KBM-7 (cell line): ENCODE measurements around the gene CROCC.

Experiments
- DNase-seq: peaks from one replicate; pipeline ENCODE4 v3.0.0-alpha.2; 2015
- in situ Hi-C: fragments of 300-500 bp; cut with MboI; formaldehyde crosslinking; loops from 2 replicates; pipeline ENCODE4 v1.14.3; 2020; ENCODE audit warnings: low sequenced_read_pairs, low pct_unique_long_range_greater_than_20kb, mixed read lengths

CROCC gene

DNA sequence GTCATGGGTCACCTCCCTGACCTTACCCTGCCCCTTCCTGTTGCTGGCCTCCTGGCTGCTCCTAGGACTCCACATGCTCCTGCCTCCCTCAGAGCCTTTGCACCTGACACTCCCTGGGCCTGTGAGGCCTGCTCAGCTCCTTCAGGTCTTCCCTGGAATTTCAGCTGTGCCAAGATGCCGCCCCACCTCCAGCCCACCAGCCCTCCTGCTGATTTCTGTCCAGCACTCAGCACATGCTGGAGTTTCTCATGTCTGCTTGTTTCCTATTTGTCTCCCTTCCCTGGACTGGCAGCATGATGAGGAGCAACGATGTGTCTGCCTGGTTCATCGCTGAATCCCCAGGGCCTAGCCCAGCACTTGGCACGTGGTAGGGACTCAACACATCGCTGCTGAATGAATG, 55.6 kb downstream of the CROCC start:
- in situ Hi-C loops = no loop called here
- no peak for DNase-seq

DNA sequence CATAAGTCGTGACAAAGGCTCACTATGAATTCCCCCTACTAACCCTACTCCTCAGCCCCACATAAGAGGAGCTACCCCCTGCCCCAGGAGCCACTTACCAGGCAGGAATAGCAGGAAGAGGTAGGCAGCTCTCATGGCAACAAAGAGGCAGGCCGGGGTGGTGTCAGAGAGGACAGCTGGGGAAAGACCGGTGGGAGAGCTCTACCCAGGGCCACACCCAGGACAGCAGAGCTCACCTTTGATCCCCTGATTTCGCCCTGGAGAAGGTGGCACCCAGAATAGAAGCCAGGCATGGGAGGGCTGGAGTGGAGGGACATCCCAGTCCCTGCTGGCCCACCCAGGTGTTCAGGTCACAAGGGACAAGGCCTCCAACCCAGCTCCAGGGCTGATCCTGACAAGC, 56.4 kb downstream of the CROCC start:
- in situ Hi-C loops = no loop called here
- no peak for DNase-seq

DNA sequence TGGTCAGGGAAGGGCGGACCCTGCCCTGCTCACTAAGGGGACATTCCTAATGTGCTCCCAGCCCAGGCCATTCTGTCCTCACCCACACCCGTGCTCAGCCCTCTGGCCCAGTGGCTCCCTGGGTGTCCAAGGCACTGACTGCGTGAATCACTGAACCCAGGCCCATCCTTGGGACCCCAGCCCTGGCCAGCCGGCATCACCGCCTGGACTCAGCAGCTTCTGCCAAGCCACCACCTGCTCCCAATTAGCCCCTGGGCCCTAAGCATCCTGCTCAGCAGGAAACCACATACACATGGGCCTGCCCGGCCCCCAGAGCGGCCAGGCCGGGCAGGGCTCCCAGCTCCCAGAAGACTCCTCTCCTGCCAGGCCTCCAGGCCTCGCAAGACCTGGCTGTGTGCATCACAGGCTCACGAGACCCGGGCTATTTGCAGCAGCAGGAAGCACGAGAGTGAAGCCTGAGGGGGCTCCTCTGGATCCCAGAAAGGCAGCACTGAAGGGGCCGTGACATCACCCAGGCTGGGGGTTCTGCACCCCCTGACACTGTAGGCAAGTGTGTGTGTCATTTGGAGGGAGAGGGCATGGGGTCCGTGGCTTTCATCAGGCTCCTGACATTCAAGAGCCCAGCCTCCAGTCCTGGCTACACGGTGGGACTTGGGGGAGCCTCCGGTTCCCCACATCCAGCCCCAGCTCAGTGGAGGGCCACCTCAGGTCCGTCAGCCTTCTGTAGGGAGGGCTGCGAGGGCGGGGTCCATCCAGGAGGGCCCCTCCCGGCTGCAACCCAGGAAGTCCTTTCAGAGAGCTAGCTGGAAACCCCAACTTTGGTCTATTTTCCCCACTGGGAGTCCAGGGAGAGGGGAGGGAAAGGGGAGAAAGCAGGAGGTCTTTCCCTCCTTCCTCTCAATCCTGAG, 57.1 kb downstream of the CROCC start:
- DNase-seq = no peak
- in situ Hi-C loops = no loop called here

DNA sequence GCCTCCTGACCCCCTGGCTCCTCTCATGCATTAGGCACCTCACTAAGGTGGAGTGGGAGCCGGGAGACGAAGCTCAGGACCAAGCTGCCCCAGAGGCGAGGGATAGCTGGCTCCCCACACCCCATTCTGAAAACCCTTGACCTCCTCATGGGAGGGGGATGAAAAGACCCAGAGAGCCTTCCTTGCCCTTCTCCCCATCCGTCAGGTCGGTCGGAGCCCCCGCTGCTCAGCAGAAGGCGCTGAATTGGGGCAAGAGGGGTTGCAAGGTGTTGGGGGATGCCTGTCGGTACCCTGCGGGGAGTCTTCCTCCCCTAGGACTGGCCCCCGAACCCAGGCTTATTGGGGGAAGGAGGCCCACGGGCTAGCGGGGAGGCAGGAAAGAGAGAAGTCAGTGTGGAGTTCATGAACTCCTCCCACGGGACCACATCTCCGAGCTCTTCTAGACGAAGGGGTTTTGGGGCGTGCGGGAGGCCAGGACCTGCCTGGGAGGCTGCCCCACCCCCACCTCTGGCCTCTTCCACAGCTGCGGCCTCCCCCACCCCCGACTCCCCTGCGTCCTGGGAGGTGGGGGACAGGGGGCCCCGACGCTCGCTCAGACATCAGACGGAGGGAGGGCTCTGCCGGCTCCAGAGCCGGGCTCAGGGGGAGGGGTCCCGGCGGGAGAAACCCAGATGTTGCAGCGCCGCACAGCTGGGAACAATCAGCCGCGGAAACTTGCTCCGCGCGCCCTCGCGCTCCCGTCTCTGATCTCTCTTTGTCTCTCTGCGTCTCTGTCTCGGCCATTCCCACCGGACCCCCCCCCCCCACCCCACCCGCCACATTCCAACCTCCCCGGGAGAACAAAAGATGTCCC, 58.0 kb downstream of the CROCC start:
- in situ Hi-C loops = no loop called here
- no peak for DNase-seq

DNA sequence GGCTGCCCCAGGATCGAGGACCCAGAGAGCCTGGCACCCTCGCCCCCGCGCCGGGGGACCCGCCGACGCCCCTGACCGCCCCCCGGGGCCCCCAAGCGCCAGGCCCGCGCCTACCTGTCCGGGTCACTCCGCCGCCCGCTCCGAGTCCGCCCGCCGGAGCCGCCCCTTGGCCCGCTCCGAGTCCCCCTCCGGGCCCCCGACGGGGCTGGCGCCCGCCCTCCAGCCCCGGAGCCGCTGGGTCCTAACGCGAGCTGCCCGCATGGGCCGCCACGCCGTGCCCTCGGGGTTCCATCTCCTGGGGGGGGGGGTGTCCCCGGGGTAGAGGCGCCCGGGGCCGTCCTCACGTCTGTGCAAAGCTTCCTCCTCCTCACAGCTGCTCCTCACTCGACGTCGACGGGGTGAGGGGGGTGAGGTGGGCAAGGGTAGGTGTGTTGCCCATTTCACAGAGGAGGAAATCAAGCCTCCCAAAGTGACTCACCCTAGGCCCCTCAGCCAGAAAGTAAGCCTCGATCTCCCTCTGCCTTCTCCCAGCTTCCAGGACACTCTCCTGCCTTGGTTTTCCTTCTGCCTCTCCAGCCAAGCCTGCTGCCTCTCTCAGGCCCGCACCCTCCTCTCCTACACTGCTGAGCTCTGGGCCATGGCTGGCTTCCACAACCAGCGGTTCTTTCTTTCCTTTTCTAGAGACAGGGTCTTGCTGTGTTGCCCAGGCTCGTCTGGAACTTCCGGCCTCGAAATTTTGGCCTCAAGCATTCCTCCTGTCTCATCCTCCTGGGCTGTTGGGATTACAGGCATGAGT, 58.9 kb downstream of the CROCC start, which contains the start of gene MFAP2:
MFAP2 (minus strand) TSS at position 148 of the 796 bp plus-strand sequence. CDS start 2,347 bp downstream, outside the sequence.
- DNase-seq = no peak
- in situ Hi-C loops = no loop called here

DNA sequence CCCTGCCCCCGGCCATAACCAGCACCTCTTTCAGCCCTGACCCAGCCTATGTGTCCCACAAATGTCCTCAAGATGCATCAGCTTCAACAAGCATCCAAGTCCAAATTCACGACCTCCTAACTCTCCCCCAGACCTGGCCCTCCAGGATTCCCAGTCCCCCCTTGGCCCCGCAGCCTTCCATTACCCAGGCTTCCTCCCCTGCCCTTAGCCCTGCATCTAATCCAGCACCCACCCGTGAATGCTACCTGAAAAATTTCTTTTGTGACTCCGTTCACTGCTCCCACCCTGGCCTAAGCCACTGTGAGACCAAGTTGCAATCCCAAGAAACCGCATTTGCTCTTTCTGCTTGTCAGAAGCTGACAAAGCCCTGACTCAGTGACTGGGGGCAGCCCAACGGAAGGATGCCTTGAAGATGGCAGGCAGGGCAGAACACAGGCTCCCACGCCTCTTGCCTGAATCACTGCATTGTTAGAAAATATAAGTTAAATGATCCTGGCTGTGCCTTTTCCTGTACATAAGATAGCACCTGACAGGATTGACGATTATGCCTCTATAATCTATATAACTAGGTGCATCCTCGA, 59.6 kb downstream of the CROCC start:
- no peak for DNase-seq
- in situ Hi-C loops = no loop called here

DNA sequence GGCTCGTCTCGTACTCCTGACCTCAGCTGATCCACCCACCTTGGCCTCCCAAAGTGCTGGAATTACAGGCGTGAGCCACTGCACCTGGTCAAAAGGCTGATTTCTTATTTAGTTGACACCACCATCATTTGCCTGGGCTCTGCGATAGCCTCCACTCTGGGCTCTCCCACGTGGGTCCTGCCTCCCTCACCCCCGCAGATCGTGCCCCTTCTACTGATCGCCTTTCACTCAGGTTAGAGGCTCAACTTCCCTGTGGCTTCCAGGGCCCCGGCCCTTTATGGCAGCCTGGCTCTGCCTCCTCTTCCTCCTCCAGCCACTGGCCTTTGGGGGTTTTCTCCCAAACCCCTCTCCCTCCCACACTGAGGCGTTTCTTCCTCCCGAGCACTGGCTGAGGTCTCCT, 61.2 kb downstream of the CROCC start:
- in situ Hi-C loops = no loop called here
- no peak for DNase-seq

DNA sequence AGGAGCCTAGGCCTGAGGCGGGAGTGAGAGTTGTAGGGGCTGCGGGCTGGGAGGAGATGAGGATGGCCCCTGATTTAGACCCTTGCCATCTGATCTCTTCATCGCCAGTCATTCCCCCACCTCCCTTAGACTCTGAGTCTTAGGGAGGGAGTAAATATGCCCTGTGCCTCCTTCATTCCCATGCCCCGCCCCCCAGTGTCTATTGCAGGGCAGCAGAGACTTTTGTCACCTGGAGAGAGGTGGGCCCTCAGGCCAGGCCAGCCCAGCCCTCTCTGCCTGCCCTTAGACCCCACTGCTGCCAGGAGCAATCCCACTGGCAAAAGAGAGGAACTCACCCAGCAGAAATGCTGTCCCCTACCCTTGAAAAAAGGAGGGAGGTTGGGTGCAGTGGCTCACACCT, 61.9 kb downstream of the CROCC start:
- no peak for DNase-seq
- in situ Hi-C loops = no loop called here

DNA sequence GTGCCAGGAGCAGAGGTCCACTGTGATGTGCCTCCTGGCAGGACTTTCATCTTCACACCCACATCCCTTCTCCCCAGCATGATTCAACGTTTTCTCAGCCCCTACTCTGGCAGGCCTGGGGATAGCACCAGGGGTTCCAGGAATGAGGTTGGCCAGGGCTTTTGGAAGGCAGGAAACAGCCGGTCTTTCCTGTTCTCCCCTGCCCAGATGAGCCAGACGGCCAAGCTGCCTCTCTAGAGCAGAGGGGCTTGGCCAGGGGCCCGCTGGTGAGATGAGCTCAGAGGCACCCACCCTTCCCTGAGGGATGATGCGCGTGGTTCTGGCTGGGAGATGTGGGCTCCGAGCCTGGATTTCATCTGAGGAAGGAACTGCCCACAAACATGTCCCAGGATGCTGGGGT, 63.0 kb downstream of the CROCC start:
- peak; percentile 4 for DNase-seq
- in situ Hi-C loops = no loop called here

DNA sequence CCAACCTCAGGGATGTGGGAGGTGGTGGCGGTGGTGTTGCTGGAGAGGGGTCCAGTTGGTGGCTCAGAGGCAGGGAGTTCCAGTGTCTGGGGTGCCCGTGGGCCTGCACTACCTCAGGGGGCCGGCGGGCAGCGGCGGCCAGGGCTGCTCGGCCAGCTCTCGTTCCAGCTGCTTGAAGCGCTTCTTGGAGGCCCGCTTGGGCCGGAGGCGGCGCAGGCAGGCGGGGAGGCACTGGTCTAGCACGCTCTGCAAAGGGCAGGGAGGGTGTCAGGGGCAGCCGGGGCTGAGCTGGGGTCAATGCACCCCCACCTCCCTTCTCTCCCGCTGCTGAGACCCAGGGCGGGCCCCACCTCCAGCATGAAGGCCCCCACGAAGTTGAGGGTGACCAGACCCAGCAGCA, 64.4 kb downstream of the CROCC start:
- in situ Hi-C loops = no loop called here
- no peak for DNase-seq

DNA sequence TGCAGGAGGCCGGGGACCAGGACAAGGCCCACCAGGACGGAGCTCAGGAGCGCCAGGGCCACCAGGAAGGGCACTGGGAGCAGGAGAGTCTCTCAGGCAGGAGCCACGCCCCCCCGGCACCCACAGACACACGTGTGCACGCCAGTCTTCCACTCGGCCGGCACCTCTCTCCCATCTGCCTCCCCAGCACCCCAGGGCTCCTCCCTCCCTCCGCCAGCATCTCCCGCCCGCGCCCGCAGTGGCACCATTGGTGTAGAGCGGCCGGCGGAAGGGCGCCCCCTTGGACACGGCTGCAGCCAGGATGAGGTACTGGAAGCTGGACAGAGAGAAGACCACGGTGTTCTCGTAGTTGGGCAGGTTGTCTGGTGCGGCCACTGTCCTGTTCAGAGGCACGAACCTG, 64.8 kb downstream of the CROCC start:
- in situ Hi-C loops = no loop called here
- DNase-seq = no peak

DNA sequence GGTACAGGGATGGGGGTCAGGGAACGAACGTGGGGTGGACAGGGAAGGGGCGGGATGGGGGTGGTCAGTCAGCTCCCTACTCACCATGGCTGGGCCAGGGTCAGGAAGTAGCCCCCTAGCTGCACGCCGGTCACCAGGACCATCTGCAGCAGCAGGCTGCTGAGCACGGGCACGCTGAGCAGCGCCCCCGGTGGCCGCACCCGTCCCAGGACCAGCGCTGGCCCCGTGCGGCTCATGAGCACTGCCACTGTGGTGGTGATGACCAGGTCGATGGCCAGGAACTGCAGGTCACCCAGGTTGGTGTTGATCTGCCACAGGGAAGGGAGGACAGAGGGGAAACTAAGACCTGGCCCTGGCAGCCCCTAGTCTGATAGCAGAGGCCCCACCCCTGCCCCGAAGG, 65.2 kb downstream of the CROCC start:
- in situ Hi-C loops = no loop called here
- no peak for DNase-seq

DNA sequence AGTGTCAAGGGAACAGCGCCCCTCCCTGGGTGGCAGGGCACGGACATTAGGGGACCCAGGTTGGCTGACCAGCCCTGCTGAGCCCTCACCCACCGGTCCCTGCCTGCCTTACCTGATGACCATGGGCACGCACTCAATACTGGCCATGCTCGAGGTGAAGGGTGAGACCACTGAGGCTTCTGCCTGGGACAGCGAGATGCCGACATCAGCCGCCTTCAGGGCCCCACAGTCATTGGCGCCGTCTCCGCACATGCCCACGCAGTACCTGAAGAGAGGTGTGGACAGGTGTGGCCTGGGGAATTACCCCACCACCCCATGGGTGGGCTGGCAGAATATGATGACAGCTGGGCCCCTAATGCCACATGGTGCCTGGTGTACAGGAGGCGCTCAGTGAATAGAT, 66.5 kb downstream of the CROCC start:
- in situ Hi-C loops = no loop called here

DNA sequence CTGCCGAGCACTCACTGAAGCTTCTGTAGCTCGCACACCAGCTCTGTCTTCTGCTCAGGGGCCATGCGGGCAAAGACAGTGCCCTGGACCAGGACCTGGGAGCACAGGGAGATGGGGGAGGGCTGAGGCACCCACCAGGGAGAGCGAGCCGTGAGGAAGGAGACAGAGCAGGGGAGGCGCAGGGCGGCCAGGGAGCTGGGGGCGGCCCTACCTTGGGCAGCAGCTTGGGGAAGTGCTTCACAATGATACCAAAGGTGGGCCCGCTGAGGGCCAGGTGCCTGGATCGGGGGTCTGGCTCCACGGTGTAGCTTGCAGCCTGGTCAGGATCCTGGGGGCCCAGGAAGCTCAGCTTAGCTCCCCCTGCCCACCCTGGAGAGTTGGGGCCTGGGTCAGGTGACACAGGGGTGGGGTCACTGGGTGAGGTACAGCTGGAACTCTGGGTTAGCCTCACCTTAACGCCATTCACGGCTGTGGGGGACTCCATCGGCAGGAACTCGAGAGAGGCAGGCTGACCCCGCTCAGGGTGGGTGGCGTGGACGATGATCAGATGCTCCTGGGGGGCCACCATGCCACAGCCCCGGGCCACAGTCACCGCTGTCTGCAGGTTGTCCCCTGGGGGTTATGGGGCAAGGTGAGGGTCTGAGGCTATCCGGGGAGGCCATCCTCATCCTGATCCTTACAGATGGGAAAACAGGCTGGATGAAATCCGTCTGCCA, 68.1 kb downstream of the CROCC start:
- DNase-seq = no peak
- in situ Hi-C loops = no loop called here

More for the DNA sequence above, 66.5 kb downstream of the CROCC start:
- no peak for DNase-seq

DNA sequence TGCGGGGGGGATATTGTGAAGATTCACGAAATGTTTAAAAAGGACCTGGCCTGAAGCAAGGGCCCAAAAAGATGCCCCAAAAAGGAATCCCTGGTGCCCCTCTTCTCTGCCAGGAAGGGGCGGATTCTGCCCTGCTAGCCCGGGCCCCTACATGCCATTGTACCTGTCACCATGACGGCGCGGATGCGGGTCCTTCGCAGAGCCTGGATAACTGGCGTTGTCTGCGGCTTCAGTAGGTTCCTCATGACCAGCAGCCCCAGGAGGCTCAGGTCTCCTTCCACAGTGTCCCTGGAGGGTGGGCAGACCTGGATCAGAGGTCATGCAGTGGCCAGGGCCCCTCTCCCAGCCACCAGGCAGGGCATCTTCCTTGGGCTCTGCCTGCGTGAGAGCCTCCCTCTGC, 69.8 kb downstream of the CROCC start:
- in situ Hi-C loops = no loop called here
- DNase-seq = no peak

DNA sequence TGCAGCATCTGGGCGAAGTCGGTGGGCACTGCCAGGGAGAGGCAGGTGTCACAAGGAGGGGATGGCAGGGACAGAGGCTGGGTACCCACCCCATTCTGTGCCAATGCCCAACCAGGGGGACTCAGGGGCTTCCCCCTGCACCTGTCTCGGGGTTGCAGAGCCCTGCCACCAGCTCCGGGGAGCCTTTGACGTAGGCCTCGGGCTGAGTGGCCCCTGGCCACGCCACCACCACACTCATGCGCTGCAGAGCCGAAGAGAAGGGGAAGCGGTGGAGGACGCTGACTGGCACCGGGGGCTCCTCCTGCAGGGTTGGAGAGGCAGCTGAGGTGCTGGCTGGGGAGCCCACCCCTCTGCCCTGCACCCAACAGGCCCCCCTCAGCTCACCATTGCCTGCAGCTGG, 70.4 kb downstream of the CROCC start:
- DNase-seq = no peak
- in situ Hi-C loops = no loop called here

DNA sequence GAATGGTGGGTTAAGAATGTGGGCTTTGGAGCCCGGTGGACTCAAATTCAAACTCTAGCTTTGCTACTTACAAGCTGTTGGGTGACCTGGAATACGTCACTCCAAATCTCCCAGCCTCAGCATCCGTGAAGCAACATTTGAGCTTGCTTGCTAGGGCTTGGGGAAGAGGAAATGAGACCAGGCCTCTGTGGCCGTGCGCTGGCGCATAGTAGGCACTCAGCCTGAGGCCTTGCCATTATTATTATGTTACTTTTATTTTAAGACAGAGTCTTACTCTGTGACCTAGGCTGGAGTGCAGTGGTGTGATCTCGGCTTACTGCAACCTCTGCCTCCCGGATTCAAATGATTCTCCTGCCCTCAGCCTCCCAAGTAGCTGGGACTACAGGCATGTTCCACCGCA, 70.9 kb downstream of the CROCC start:
- in situ Hi-C loops = no loop called here
- no peak for DNase-seq

DNA sequence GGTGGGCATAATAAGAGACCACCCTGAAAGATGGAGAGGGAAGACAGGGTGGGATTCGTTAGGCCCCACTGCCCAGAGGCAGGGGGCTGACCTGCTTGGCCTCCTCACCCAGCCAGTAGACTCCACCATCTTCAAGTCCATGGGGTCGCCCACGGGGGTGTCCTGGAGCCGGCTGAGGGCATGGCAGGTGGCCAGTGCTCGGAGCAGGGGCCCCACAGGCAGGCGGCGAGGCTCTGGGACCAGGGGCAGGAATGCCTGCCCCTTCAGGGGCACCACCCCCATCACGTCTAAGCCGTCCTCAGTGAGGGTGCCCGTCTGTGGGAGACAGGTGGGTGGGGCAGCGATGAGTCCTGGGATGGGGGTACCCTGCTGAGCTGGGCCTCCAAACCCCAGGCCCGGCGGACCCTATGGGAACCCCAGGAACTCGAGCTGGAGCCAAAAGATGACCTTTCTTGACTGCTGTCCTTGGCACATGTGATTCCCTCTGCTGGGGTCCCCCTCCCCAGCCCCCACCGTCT, 71.8 kb downstream of the CROCC start:
- DNase-seq = no peak
- in situ Hi-C loops = no loop called here
